ENCODE measurements around the gene ZBTB43. TPM values are rescaled to one million over a fixed set of nuclear protein-coding genes. Genes with fewer than 3 reads are reported as not detected.
A peak's percentile ranks its signal among the peaks of the same experiment; 100 is the strongest.
"Not testable (repeated sequence)": the region's sequence is repeated elsewhere in the genome, so short reads cannot be mapped to it uniquely, and the experiment has no call there.

The ZBTB43 gene
- total RNA-seq, 2 experiments from 2014 or later: 21.5 to 21.6 TPM

- DNase-seq: peak; percentile 84
- Mint-ChIP-seq H3K9me3 (peaks cover 3% of the 10 kb centered on the region), H3K4me3 (peak overlapping the region; percentile 99), H3K27me3 (no peaks in the 10 kb centered on the region), H3K36me3 (peaks cover 8% of the 10 kb centered on the region), H3K27ac (peak overlapping the region; percentile 94), H3K4me1 (peaks cover 27% of the 10 kb centered on the region)
Observed at GRCh38 chr9:126805554-126806262, 868 bp downstream of the ZBTB43 start.

- Mint-ChIP-seq H3K4me1 (peaks cover 27% of the 10 kb centered on the region), H3K27me3 (no peaks in the 10 kb centered on the region), H3K36me3 (peaks cover 10% of the 10 kb centered on the region), H3K4me3 (peak overlapping the region; percentile 99), H3K27ac (peak overlapping the region; percentile 94), H3K9me3 (peaks cover 3% of the 10 kb centered on the region)
- DNase-seq: no peak
Observed at GRCh38 chr9:126806336-126806735, 1.5 kb downstream of the ZBTB43 start.

GRCh38 chr9:126809068-126809467, 4.2 kb downstream of the ZBTB43 start:
- peaks cover 7% of the 10 kb centered on the region for H3K9me3 Mint-ChIP-seq
- peaks cover 32% of the 10 kb centered on the region for H3K4me1 Mint-ChIP-seq
- no peak for DNase-seq
- peaks cover 29% of the 10 kb centered on the region for H3K36me3 Mint-ChIP-seq
- H3K27me3 Mint-ChIP-seq: no peaks in the 10 kb centered on the region
- no peak overlapping the region for H3K27ac Mint-ChIP-seq
- no peak overlapping the region for H3K4me3 Mint-ChIP-seq

- Mint-ChIP-seq H3K9me3 (peaks cover 11% of the 10 kb centered on the region), H3K36me3 (peaks cover 35% of the 10 kb centered on the region), H3K4me1 (peaks cover 28% of the 10 kb centered on the region)
- not testable (repeated sequence) for DNase-seq, H3K27me3 Mint-ChIP-seq, H3K27ac Mint-ChIP-seq, H3K4me3 Mint-ChIP-seq
Observed at GRCh38 chr9:126810221-126810620, 5.4 kb downstream of the ZBTB43 start.

DNA sequence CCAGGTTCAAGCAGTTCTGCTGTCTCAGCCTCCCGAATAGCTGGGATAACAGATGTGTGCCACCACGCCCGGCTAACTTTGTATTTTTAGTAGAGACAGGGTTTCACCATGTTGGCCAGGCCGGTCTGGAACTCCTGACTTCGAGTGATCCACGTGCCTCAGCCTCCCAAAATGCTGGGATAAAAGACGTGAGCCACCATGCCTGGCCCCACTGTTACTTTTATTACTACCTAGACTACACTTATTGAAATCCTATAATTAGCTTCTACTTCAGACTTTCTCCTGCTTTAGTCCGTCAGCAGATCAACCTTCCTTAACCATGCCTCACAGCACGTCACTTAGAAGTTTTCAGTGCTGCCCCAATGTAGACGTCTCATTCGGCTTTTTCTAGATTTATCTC, 8.2 kb downstream of the ZBTB43 start:
- Mint-ChIP-seq H3K27me3 (no peaks in the 10 kb centered on the region), H3K4me1 (peaks cover 11% of the 10 kb centered on the region), H3K36me3 (peaks cover 60% of the 10 kb centered on the region), H3K4me3 (no peak overlapping the region), H3K27ac (no peak overlapping the region), H3K9me3 (peaks cover 19% of the 10 kb centered on the region)
- DNase-seq: no peak

GRCh38 chr9:126814091-126814490, 9.3 kb downstream of the ZBTB43 start:
- H3K4me1 Mint-ChIP-seq: peaks cover 8% of the 10 kb centered on the region
- no peak overlapping the region for H3K4me3 Mint-ChIP-seq
- H3K36me3 Mint-ChIP-seq: peaks cover 71% of the 10 kb centered on the region
- DNase-seq: no peak
- peaks cover 24% of the 10 kb centered on the region for H3K9me3 Mint-ChIP-seq
- H3K27me3 Mint-ChIP-seq: no peaks in the 10 kb centered on the region
- no peak overlapping the region for H3K27ac Mint-ChIP-seq

GRCh38 chr9:126817615-126818014, 12.8 kb downstream of the ZBTB43 start:
- not testable (repeated sequence) for H3K27me3 Mint-ChIP-seq, DNase-seq, H3K4me3 Mint-ChIP-seq, H3K27ac Mint-ChIP-seq
- Mint-ChIP-seq H3K4me1 (peaks cover 19% of the 10 kb centered on the region), H3K9me3 (peaks cover 24% of the 10 kb centered on the region), H3K36me3 (peaks cover 78% of the 10 kb centered on the region)

GRCh38 chr9:126818482-126818881, 13.6 kb downstream of the ZBTB43 start:
- H3K9me3 Mint-ChIP-seq: peaks cover 21% of the 10 kb centered on the region
- no peak for DNase-seq
- no peaks in the 10 kb centered on the region for H3K27me3 Mint-ChIP-seq
- H3K36me3 Mint-ChIP-seq: peaks cover 74% of the 10 kb centered on the region
- peaks cover 21% of the 10 kb centered on the region for H3K4me1 Mint-ChIP-seq
- peak overlapping the region; percentile 23 for H3K27ac Mint-ChIP-seq
- no peak overlapping the region for H3K4me3 Mint-ChIP-seq

DNA sequence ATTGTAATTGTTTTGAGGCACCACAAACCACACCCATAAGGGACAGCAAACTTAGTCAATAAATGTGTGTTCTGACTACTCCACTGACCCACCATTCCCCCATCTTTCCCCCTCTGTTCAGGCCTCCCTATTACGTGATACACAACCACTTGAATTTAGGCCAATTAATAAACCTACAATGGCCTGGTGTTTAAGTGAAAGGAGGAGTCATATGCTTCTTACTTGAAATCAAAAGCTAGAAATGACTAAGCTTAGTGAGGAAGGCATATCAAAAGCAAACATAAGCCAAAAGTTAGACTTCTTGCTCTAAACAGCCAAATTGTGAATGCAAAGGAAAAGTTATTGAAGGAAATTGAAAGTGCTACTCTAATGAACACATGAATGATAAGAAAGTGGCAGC, 14.6 kb downstream of the ZBTB43 start:
- no peak for DNase-seq
- H3K27ac Mint-ChIP-seq: peak overlapping the region; percentile 38
- no peak overlapping the region for H3K4me3 Mint-ChIP-seq
- peaks cover 72% of the 10 kb centered on the region for H3K36me3 Mint-ChIP-seq
- peaks cover 17% of the 10 kb centered on the region for H3K9me3 Mint-ChIP-seq
- no peaks in the 10 kb centered on the region for H3K27me3 Mint-ChIP-seq
- H3K4me1 Mint-ChIP-seq: peaks cover 27% of the 10 kb centered on the region

- H3K4me1 Mint-ChIP-seq: peaks cover 33% of the 10 kb centered on the region
- H3K4me3 Mint-ChIP-seq: no peak overlapping the region
- no peaks in the 10 kb centered on the region for H3K27me3 Mint-ChIP-seq
- DNase-seq: no peak
- peaks cover 61% of the 10 kb centered on the region for H3K36me3 Mint-ChIP-seq
- H3K27ac Mint-ChIP-seq: no peak overlapping the region
- peaks cover 5% of the 10 kb centered on the region for H3K9me3 Mint-ChIP-seq
Observed at GRCh38 chr9:126822278-126822677, 17.4 kb downstream of the ZBTB43 start.

- H3K27me3 Mint-ChIP-seq: no peaks in the 10 kb centered on the region
- no peak for DNase-seq
- peaks cover 5% of the 10 kb centered on the region for H3K9me3 Mint-ChIP-seq
- peaks cover 55% of the 10 kb centered on the region for H3K36me3 Mint-ChIP-seq
- H3K4me3 Mint-ChIP-seq: no peak overlapping the region
- no peak overlapping the region for H3K27ac Mint-ChIP-seq
- H3K4me1 Mint-ChIP-seq: peaks cover 33% of the 10 kb centered on the region
Observed at GRCh38 chr9:126822873-126823272, 18.0 kb downstream of the ZBTB43 start.

GRCh38 chr9:126824052-126824451, 19.2 kb downstream of the ZBTB43 start:
- peaks cover 35% of the 10 kb centered on the region for H3K4me1 Mint-ChIP-seq
- H3K9me3 Mint-ChIP-seq, H3K27me3 Mint-ChIP-seq, DNase-seq, H3K4me3 Mint-ChIP-seq, H3K27ac Mint-ChIP-seq: not testable (repeated sequence)
- peaks cover 44% of the 10 kb centered on the region for H3K36me3 Mint-ChIP-seq

GRCh38 chr9:126827227-126827626, 22.4 kb downstream of the ZBTB43 start:
- H3K36me3 Mint-ChIP-seq: peaks cover 26% of the 10 kb centered on the region
- no peaks in the 10 kb centered on the region for H3K9me3 Mint-ChIP-seq
- no peak for DNase-seq
- no peaks in the 10 kb centered on the region for H3K27me3 Mint-ChIP-seq
- H3K4me1 Mint-ChIP-seq: peaks cover 29% of the 10 kb centered on the region
- H3K4me3 Mint-ChIP-seq: no peak overlapping the region
- H3K27ac Mint-ChIP-seq: no peak overlapping the region

GRCh38 chr9:126829035-126829434, 24.2 kb downstream of the ZBTB43 start:
- no peak overlapping the region for H3K4me3 Mint-ChIP-seq
- no peak for DNase-seq
- H3K4me1 Mint-ChIP-seq: peaks cover 25% of the 10 kb centered on the region
- no peaks in the 10 kb centered on the region for H3K27me3 Mint-ChIP-seq
- no peaks in the 10 kb centered on the region for H3K9me3 Mint-ChIP-seq
- no peak overlapping the region for H3K27ac Mint-ChIP-seq
- H3K36me3 Mint-ChIP-seq: peaks cover 33% of the 10 kb centered on the region

- Mint-ChIP-seq H3K9me3 (no peaks in the 10 kb centered on the region), H3K4me1 (peaks cover 18% of the 10 kb centered on the region), H3K27ac (peak overlapping the region; percentile 4), H3K27me3 (no peaks in the 10 kb centered on the region), H3K4me3 (no peak overlapping the region), H3K36me3 (peaks cover 25% of the 10 kb centered on the region)
- DNase-seq: no peak
Observed at GRCh38 chr9:126830827-126831226, 26.0 kb downstream of the ZBTB43 start.

GRCh38 chr9:126832440-126832839, 27.6 kb downstream of the ZBTB43 start:
- peaks cover 27% of the 10 kb centered on the region for H3K36me3 Mint-ChIP-seq
- no peaks in the 10 kb centered on the region for H3K9me3 Mint-ChIP-seq
- H3K27me3 Mint-ChIP-seq: no peaks in the 10 kb centered on the region
- H3K27ac Mint-ChIP-seq: no peak overlapping the region
- H3K4me1 Mint-ChIP-seq: peaks cover 19% of the 10 kb centered on the region
- no peak for DNase-seq
- no peak overlapping the region for H3K4me3 Mint-ChIP-seq

All from activated naive CD8-positive, alpha-beta T cell treated with anti-CD3 and anti-CD28 coated beads for 36 hours (primary cell).